ENCODE results near the gene EYS. TPM values are rescaled to one million over a fixed set of nuclear protein-coding genes. Genes with fewer than 3 reads are reported as not detected.
"Not testable (repeated sequence)": the region's sequence is repeated elsewhere in the genome, so short reads cannot be mapped to it uniquely, and the experiment has no call there.

EYS gene
- total and polyA plus RNA-seq, 8 donors = 0.24 to 0.85 (median 0.55) TPM

DNA sequence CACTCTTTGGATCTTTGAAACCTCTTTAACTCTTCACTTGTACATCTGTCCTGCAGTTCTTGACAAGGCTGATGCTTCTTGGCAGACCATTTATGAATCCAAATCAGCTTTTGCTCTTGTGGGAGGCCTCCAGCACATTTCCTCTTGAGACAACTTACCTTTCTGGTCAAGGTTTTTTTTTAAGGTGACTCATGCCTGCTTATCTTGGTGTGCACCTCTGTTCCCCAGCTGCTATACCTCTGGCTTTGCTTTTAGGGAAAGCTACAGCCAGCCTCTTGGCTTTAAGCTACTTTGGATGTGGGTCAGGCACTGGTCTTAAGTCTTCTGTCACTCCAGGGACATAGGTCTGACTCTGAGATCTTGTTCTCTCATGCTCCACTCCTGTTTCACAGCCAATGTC lies 1965.0 kb downstream of the EYS start:
- Histone ChIP-seq H3K27me3 (no peaks in the 10 kb centered on the region), H3K36me3 (no peaks in the 10 kb centered on the region), H3K9me3 (peaks cover 0 to 2% of the 10 kb centered on the region in 2 donors), H3K4me3 (no peak overlapping the region), H3K27ac (no peak overlapping the region), H3K4me1 (no peaks in the 10 kb centered on the region)
- ATAC-seq (peak; percentile 38), DNase-seq (no peak)
- intact Hi-C loops (cut with DNase I) = no loop called here
- TF ChIP-seq CTCF (IDR thresholded peaks at IDR 0.05) = no peak

- TF ChIP-seq CTCF (IDR thresholded peaks at IDR 0.05) = no peak
- Histone ChIP-seq H3K27me3 (no peaks in the 10 kb centered on the region), H3K9me3 (peaks cover 0 to 6% of the 10 kb centered on the region in 2 donors), H3K4me3 (no peak overlapping the region), H3K27ac (no peak overlapping the region), H3K4me1 (no peaks in the 10 kb centered on the region), H3K36me3 (no peaks in the 10 kb centered on the region)
- DNase-seq (no peak), ATAC-seq (no peak)
- intact Hi-C loops (cut with DNase I) = no loop called here
Measured at GRCh38 chr6:63740709-63741108, 1966.3 kb downstream of the EYS start.

DNA sequence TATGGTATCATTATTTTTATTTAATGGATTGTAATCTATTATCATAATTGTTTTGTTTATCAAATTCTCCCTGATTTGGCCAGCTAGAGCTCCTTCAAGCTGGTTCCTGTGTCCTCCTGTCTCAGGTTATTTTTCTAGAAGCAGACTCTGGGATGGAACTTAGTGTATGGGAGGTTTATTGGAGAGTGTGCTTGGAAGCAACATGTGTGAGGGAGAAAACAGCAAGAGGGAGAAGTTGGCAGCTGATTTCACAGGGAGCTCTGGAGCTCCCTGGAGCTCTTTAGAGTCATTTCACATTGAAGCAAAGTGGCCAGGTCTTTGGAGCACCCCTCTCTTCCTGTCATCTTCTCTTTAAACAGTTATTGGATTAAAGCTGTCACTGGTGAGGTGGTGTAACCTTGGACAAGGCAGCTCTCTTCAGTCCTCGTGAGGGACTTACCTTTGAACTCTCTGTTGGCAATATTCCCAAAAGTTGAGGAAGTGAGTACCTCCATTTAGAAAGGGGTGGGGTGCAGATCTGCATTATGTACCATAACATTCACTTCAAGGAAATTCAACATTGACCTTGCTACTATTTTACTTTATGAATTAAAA lies 1967.8 kb downstream of the EYS start:
- H3K9me3 ChIP-seq = peaks cover 0 to 9% of the 10 kb centered on the region in 2 donors

DNA sequence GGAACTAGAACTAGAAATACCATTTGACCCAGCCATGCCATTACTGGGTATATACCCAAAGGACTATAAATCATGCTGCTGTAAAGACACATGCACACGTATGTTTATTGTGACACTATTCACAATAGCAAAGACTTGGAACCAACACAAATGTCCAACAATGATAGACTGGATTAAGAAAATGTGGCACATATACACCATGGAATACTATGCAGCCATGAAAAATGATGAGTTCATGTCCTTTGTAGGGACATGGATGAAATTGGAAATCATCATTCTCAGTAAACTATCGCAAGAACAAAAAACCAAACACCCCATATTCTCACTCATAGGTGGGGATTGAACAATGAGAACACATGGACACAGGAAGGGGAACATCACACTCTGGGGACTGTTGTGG lies 1968.8 kb downstream of the EYS start:
- H3K36me3 ChIP-seq; ATAC-seq; DNase-seq; H3K4me1 ChIP-seq; H3K27ac ChIP-seq; H3K9me3 ChIP-seq; H3K27me3 ChIP-seq; intact Hi-C loops (cut with DNase I); H3K4me3 ChIP-seq: not testable (repeated sequence)

More for the DNA sequence above, 1967.8 kb downstream of the EYS start:
- no peak for DNase-seq
- no peaks in the 10 kb centered on the region for H3K36me3 ChIP-seq
- H3K4me1 ChIP-seq = no peaks in the 10 kb centered on the region
- no peak for TF ChIP-seq CTCF (IDR thresholded peaks at IDR 0.05)
- ATAC-seq = no peak
- H3K27me3 ChIP-seq = no peaks in the 10 kb centered on the region
- intact Hi-C loops (cut with DNase I) = no loop called here
- H3K4me3 ChIP-seq = no peak overlapping the region
- no peak overlapping the region for H3K27ac ChIP-seq

GRCh38 chr6:63734923-63735322 lies 1972.1 kb downstream of the EYS start:
- Histone ChIP-seq H3K36me3 (no peaks in the 10 kb centered on the region), H3K27me3 (no peaks in the 10 kb centered on the region), H3K4me1 (no peaks in the 10 kb centered on the region), H3K27ac (no peak overlapping the region), H3K9me3 (peaks cover 0 to 9% of the 10 kb centered on the region in 2 donors), H3K4me3 (no peak overlapping the region)
- intact Hi-C loops (cut with DNase I) = no loop called here
- ATAC-seq (no peak), DNase-seq (no peak)
- TF ChIP-seq CTCF (IDR thresholded peaks at IDR 0.05) = no peak

GRCh38 chr6:63732336-63732735 lies 1974.7 kb downstream of the EYS start:
- Histone ChIP-seq H3K27ac (no peak overlapping the region), H3K4me1 (no peaks in the 10 kb centered on the region), H3K9me3 (peaks cover 0 to 7% of the 10 kb centered on the region in 2 donors), H3K36me3 (no peaks in the 10 kb centered on the region), H3K27me3 (no peaks in the 10 kb centered on the region), H3K4me3 (no peak overlapping the region)
- TF ChIP-seq CTCF (IDR thresholded peaks at IDR 0.05) = no peak
- DNase-seq = no peak
- intact Hi-C loops (cut with DNase I) = no loop called here
- ATAC-seq = no peak

All from left lung (tissue), 10 donors.